HG03196 (cell line): Measurements from ENCODE around the gene EBF4.
"Not testable (repeated sequence)": the region's sequence is repeated elsewhere in the genome, so short reads cannot be mapped to it uniquely, and the experiment has no call there.

Experiments
- ATAC-seq: cut with Tn5 transposase; IDR thresholded peaks from one replicate; pipeline ENCODE4 v1.9.1; 2021; ENCODE audit not compliant: unreplicated experiment

Gene EBF4

DNA sequence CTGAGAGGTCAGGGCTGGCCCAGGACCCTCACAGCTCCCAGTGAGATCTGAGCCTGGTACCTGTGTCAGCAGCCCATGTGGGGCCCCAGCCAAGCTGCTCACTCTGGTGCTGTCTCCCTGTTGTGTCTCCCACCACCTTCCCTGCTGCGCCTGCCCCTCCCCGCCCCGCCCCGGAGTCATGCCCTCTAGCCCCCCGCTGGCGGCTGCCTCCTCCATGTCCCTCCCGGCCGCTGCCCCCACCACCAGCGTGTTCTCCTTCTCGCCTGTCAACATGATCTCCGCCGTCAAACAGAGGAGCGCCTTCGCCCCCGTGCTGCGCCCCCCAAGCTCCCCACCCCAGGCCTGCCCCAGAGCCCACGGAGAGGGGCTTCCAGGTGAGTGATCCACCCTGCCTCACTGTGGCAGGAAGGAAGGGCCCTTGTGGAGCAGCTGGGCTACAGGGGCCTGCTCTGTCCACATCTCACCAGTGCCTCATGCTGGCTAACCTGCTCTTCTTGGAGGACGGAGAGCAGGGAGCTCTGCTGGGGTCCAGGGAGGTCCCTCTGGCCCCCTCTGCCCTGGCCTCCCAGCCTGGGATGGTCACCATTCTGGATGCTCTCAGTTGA, 63.0 kb downstream of the EBF4 start:
- ATAC-seq: no peak

DNA sequence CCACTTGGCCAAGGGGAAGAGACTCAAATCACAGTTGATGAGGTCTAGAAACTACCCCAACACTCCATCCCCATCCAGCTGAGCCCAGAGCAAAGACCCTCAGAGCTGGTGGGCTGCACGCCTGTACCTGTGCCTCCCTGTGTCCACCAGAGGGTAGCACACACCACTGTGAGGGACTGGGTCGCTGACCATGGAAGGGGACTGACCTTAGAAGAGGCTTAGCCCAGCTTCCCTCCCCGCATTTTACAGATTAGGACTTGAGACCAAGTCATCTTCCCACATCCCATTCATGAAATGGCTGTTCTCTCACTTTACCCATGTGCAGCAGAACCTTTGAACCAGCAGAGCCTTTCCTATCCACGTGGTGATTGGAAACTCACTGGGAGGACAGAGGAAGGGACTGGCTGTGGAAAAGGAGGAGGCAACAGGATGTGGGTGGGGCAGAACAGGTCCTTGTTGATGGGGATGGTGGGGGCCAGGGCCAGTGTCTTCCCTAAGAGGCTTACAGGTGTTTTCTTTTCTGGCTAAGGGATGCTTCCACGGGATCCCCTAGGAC, 63.6 kb downstream of the EBF4 start:
- ATAC-seq: no peak

DNA sequence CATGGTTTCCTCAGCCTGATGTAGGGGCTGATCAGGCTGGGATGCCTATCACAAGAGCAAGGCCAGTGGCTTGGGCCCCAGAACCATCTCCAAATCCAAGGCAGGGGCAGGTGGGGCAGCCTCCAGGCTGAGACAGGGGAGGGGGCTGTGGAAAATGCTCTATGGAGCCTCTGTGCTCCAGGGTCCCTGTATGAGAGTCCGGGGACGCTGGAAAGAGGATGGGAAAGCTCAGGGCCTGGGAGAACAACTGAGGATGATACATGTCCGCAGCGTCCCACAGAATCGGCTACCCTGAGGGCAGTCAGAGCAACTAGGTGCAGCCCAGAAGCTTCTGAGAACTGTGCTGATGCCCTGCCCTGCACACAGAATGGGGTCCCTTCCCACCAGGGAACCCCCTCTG, 64.4 kb downstream of the EBF4 start:
- no peak for ATAC-seq

DNA sequence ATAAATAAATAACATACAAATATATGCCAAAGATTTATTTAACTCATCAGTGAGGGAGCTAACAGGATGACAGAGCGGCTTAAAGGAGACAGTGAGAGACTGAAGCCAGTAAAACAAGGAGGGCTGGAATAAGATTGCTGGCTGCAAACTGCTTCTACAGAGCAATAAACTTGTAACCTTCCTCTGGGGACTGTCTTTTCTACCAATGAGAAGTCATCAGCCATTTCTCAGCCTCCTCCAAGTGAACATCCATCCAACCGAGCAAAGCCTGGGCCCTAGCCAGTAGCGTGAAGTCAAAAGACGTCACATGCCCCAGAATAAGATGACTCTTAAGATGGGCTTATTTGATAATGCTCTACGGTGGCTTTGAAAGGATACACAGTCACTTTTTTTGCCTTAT, 65.4 kb downstream of the EBF4 start:
- ATAC-seq: no peak

DNA sequence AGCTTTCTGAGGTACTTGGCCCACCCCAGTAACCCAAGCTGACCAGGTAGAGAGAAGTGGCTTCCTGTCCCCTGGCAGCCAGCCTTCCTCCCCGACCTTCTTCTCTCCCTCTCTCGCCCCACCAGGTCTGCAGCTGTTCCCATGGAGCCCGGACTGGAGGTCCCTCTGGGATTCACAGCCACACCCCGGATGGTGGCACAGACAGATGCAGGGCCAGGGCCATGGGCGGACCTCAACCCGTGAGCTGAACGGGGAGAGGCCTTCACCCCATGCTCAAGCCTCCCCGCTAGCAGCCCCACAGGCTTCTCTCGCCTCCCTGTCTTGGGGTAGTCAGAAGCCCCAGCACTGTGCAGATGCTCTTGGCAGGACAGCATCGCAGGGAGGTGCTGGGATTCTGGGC, 66.6 kb downstream of the EBF4 start:
- ATAC-seq: no peak

DNA sequence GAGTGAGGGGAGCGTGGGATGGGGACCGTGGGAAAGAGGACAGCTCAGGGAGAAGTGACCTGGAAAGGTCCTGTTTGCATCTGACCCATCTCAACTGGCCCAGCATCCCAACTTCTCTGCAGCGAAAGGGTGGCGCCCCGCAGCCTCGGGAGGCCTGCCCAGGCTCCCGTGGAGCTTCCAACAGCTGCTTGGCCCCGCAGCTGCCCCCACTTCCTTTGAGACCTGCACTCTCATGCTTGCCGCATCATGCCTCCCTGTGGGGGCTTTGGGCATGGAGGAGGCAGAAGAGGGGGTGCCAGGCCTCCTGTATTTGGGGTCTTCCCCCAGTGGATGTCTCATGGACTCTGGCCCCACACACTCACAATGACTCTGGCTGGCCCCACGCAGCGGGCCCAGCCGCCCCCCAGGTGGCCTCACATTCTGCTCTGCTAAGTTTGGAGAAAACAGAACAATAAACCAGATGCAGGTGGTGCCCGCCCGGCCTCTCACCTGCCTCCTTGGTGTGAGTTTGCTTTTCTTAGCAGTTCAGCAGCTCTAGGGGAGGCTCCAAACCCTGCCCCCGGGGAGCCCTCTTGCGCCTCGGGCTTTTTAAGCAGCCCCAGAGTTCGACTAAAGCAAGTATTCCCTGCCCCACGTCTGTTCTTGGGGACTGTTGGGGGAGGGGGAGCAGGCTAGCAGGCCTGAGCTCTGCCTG, 67.2 kb downstream of the EBF4 start:
- ATAC-seq: no peak

DNA sequence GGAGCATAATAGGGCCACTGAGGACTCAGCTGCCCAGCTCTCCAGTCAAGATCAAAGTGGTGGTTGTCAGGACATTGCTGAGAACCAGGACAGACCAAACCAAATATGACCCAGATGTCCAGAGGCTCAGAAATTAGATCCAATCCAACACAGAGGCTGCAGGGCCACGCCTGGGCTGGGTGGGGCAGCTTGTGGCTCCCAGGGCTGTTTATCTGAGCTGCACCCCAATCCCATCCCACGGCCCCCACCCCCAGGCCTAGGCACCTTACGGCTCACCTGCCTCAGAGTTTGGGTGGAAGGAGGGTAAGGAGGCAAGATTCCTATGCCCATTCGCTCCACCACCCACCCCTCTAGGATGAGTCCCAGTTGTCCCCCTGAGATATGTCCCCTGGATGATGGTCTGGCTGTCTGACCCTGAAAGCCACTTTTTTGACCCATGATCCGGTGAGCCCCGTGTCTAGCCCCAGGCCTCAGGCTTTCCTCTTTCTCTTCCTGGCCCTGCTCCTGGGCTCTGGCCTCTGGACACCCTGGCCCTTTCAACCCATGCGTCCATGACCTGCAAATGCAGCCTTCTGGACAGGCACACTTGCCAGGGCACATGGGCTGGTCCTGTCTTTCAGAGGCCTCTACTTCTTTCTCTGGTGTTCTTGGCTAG, 67.8 kb downstream of the EBF4 start:
- no peak for ATAC-seq

DNA sequence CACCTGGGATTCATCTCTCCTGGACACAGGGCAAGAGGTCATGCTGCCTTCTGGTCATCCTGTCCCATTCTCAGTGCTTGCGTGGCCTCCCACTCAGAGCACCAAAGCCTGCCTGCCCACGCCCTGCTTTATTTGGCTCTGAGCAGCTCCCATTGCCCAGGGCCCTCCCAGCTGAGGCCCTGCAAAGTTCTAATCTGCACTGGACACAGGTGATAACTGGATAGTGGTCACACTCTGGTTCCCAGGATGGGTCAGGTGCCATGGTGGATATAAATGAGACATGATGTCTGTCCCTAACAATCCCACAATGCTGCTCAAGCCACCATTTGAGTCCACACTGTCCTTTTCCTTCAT, 68.3 kb downstream of the EBF4 start:
- no peak for ATAC-seq

DNA sequence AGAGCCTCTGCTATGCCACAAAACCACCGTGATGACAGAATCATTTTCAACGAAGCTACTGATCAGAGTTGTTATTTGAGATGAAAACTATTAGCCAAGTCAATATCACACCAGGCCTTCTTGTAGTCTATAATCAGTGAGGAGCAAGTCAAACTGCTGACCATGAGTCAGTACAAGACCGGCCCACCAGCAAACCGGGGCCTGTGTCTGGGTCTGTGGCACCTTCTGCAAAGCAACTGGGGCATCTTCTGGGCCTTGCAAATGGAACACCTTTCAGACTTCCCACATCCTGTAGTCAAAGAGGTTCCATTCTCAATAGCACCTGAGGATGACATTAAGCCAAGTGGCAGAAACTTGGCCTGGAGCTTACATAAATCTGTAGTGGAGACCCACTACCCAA, 69.3 kb downstream of the EBF4 start:
- no peak for ATAC-seq

DNA sequence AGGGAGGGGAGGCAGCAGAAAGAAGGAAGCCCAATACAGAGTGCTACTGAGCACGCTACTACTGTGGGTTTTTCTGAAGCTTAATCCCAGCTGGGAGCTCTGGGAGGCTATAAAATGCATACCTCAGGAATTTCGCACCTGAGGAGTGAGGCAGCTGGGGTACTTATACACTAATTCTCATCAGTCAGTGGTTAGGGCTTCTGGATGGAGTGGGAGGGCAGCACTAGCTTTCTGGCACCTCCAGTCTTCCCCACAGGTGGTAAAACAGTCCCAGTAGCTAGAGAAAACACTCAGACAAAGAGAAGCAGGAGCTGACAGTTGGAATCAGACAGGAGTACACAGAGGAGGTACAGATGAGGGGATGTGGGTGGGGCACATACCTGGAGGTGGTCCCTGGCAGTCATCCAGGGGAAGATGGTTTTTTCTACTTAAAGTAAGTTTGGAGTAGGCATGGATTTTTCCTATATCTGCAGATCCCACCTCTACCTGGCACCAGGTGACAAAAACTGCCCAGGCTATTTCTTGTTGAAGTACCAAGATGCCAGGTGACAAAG, 70.1 kb downstream of the EBF4 start:
- ATAC-seq: no peak

DNA sequence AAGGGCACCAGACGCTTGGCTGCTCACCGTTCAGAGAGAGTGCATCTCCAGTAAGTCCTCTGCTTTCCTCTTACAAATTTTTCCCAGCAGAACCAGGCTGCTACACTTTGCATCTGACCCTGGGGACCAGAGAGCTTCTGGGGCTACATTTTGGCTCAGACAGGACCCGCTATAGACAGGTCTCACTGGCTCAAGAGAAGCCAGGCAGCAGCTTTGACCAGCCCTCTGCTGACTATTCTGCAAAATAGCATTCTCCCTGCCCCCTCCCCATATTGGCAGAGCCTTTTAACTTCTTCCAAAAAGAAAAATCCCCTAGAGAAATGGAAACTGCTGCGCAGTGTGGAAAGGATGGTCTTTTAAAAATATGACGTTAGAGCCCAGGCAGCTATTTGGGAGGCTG, 70.6 kb downstream of the EBF4 start:
- ATAC-seq: no peak

DNA sequence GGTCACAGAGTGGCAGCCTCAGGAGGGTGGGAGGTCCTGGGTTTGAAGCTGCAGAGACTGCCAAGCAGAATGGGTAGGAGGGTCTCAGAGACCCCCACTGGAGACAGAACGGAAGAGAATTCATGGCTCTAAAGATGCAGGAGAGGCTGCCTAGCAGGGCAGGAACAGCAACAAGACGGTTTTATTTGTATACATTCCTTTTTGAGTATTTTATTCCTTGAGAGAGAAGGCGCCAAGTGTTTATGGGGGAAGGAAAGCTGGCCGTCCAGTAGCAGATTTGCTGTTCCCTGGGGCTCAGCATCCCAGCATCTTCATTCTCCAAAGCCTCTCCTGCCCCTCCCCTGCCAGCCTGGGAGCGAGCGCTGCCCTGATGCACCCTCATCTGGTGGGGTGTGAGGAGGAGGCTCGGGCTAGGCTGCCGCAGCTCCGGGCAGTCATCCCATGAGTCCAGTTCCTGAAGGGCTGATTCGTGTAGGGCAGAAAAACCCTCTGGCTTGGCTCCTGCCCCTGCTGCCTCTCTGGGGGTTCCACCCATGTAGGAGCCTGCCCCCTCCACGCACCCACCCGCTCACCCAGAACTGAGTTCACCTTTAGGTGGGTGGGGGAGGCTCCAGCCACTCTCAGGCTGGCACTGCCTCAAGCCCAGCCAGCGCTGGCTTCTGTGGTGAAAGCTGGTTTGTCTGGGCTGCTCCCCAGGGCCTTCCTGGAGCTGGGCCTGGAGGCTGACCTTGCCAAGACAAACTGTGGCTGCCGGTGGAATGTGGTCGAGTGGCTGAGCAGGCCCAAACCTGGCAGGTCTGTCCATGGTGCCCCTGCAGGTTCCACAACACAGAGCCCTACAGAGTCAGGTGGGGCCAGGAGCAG, 75.4 kb downstream of the EBF4 start:
- no peak for ATAC-seq

DNA sequence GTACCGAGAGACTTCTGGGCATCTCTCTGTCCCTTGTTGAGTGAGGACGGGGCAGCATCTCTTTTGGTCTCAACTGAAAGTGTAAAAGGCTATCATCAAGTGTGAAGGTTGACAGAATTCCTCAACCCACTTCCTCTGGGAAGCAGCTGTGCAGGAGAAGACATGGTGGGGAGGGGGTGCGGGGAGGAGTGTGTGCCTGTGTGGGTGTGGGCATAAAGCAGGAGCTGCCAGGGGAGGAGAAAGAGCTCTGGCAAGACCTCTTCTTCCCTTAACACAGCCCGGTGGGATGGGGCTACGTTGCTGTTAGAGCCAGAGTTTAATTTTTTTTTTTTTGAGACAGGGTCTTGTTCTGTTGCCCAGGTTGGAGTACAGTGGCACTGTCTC, 76.0 kb downstream of the EBF4 start:
- no peak for ATAC-seq

DNA sequence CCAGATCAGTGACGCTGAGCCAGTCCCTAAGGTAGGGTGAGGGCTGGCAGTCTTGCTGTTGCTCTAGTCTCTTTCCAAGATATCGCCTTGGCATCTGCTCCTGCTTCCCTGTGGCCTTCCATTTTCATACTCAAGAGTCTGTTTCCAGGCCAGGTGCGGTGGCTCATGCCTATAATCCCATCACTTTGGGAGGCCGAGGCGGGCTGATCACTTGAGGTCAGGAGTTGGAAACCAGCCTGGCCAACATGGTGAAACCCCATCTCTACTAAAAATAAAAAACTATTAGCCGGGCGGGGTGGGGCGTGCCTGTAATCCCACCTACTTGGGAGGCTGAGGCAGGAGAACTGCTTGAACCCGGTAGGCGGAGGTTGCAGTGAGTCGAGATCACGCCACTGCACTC, 77.5 kb downstream of the EBF4 start:
- not testable (repeated sequence) for ATAC-seq

DNA sequence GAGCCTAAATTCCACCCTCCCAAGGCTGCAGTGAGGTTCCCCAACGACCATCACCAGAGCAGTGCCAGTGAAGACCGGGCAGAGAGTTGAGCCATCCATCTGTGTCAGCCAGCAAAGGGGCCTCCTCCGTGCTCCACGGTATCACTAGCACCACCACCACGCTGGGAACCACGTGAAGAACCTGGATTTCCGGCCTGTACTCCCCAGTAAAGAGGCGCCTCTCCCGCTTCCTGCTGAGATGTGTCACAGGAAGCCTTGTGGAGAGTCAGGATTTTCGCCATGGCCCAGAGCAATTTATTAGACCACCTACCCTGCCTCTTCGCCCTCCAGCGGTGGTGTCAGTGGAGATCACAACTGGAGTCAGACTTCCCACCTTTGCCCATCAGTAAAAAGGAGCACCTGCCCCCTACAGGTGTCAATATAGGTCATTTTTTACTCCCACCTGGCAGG, 79.1 kb downstream of the EBF4 start:
- ATAC-seq: no peak

DNA sequence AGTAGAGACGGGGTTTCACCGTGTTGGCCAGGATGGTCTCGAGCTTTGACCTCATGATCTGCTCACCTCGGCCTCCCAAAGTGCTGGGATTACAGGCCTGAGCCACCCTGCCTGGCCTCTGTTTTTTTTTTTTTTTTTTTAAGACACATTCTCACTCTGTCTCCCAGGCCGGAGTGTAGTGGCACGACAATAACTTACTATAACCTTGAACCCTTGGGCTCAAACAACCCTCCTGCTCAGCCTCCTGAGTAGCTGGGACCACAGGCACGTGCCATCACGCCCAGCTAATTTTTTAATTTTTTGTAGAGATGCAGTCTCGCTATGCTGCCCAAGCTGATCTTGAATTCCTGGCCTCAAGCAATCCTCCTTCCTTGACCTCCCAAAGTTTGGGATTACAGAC, 81.2 kb downstream of the EBF4 start:
- no peak for ATAC-seq

DNA sequence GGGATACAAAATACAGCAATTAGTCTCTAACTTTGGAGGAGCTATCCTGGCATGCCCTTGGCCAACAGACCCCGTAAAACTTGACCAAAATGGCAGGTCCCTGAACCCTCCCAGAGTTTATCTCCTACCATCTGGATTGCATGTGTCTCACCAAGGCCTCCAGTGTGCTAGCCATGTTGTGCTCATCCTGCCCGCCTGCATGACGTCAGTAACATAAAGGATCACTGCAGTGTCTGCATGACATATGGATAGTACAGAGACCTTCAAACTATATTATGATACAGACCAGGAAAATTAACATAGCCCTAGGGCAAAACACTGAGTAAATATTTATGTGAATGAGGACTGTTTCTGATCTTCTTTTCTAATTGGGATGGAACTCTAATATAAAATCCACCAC, 82.6 kb downstream of the EBF4 start:
- ATAC-seq: no peak

DNA sequence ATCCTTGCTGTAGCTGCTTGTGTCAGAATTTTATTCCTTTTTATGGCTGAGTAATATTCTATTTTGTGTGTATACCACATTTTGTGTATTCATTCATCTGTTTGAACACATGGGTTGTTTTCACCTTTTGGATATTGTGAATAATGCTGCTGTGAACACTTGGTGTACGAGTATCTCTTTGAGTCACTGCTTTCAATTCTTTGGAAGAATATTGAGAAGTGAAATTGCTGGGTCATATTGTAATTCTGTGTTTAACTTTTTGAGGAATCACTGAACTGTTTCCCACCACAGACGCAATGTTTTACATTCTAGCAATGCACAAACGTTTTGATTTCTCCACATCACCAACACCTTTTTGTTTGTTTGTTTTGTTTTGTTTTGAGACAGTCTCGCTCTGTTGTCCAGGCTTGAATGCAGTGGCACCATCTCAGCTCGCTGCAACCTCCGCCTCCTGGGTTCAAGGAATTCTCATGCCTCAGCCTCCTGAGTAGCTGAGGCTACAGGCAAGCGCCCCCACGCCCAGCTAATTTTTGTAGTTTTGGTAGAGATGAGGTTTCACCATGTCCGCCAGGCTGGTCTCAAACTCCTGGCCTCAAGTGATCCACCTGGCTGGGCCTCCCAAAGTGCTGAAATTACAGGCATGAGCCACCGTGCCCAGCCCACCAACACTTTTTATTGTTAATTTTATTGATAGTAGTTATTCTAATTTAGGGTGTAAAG, 86.2 kb downstream of the EBF4 start:
- ATAC-seq: no peak

DNA sequence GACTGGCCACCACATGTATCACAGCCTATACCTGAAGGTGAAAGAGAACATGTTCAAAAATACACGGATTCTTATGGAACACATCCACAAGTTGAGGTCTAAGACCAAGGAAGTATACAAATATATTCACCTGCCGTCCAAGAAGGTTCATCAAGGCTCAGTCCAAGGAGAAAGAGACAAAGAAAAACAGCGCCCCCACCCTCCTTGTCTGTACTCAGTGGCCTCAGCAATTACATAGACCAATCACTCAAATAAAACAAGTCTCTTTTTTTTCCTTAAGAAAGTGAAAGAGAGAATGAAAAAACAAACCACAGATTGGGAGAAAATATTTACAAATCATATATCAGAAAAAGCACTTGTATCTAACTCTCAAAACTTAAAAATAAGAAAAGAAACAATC, 88.4 kb downstream of the EBF4 start:
- ATAC-seq: no peak

DNA sequence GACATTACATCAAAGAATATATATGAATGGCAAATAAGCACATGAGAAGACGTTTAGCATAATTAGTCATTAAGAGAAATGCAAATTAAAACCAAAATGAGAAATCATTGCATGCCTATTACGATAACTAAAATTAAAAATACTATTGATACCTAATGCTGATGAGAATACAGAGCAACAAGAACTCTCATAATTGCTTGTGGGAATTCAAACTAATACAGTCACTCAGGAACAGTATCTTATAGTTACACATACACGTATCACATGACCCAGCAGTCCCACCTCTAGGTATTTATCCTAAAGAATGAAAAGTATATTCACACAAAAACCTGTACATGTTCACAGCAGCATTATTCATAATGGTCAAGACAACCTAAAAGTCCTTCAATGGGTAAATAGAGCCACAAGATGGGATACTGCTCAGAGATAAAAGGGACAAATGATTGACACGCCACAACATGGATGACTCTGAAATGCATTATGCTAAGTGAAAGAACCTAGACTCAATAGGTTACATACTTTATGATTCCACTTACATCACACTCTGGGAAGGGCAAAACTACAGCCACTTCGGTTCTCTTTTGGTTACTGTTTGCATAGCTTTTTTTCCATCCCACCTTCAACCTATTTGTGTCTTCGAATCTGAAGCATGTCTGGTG, 91.5 kb downstream of the EBF4 start:
- no peak for ATAC-seq
